Measurements from ENCODE around the gene NGF.

NGF gene

DNA sequence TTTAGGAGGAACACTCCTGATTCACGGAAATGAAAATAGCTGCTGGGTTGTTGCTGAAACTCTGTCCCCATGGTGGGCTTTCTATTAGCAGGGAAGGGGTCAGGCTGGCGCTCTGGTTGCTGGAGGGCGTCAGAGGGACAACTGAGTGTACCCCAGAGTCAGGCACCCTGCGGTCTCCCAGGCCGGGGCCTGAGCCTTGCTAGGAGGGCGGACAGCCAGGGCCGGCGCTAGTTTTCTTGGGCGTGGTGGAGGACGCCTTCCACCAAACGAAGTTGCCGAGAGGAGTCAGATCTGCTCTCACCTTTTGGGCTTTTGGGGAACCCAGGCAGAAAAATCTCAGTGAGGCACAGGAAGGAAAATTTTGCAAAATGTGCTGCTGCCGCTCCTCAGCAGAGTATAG lies 54.8 kb downstream of the NGF start:
- DNase-seq (ENCODE audit: low read depth), result no peak
- no peak overlapping the region for H3K4me3 ChIP-seq (ENCODE audit: low read length)
- TF ChIP-seq, protein P1, sequence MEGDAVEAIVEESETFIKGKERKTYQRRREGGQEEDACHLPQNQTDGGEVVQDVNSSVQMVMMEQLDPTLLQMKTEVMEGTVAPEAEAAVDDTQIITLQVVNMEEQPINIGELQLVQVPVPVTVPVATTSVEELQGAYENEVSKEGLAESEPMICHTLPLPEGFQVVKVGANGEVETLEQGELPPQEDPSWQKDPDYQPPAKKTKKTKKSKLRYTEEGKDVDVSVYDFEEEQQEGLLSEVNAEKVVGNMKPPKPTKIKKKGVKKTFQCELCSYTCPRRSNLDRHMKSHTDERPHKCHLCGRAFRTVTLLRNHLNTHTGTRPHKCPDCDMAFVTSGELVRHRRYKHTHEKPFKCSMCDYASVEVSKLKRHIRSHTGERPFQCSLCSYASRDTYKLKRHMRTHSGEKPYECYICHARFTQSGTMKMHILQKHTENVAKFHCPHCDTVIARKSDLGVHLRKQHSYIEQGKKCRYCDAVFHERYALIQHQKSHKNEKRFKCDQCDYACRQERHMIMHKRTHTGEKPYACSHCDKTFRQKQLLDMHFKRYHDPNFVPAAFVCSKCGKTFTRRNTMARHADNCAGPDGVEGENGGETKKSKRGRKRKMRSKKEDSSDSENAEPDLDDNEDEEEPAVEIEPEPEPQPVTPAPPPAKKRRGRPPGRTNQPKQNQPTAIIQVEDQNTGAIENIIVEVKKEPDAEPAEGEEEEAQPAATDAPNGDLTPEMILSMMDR (conservative IDR thresholded peaks at IDR 0.05; ENCODE audit: low read length), result no peak

DNA sequence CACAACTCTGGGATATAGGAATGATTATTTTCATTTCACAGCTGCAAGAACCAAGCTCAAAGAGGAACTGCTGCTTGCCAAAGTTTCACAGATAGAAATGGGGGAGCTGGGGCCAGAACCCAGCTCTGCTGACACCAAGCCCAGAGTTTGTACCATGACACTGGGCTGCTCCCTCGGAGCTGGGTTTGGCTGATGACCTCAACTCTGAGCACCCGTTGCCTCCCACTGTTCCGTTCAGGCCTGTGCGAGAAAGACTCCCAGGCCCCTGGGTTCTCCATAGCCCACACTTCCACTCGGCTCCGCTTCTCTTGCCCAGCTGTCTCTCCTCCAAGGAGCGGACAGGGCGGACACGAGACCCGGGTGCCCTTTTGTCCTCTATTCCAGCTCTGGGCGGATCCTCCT lies 55.2 kb downstream of the NGF start:
- peak; percentile 46 for DNase-seq (ENCODE audit: low read depth)
- no peak overlapping the region for H3K4me3 ChIP-seq (ENCODE audit: low read length)
- TF ChIP-seq, protein P1 (conservative IDR thresholded peaks at IDR 0.05; ENCODE audit: low read length), result no peak

DNA sequence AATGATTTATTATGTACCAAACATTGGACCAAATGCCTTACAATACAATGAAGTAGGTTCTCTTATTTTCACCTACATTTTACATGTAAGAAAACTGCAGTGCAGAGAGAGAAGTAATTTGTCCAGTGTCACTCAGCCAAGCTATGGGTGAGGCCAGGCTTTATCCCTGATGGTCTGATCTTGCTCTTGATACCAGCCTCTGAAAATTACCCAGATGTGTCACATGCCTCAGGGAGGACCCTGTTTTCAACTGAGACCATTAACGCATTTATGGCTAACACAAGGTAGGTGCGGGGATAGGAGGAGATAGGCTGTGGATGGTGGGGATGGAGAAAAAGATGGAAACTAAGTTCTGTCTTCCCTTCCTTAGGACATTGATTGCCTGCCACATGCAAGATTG lies 56.9 kb downstream of the NGF start:
- peak overlapping the region; percentile 8; the same call in 1 of the 2 replicates for H3K4me3 ChIP-seq (ENCODE audit: low read length)
- DNase-seq (ENCODE audit: low read depth), result no peak
- TF ChIP-seq, protein P1 (conservative IDR thresholded peaks at IDR 0.05; ENCODE audit: low read length), result no peak

DNA sequence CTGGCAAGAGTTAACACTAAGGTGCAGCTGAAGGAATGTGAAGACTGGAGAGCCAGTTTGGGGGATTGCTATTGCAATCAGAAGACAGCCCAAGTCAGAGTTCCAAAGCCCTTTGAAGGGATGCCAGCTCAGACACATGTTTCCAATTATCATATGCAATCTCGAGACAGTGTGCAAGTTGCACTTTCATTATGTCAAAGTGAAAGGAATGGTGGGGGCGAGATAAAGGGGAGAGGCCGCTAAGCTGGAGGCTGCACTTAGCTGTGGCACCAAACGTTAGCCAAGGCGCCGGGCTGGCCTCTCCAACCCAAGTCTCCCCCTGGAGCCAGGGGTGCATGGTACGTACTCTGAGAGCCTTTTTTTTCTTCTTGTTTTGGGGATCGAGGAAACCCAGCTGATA lies 58.0 kb downstream of the NGF start:
- peak; percentile 93 for DNase-seq (ENCODE audit: low read depth)
- H3K4me3 ChIP-seq (ENCODE audit: low read length), result peak overlapping the region; percentile 50
- TF ChIP-seq, protein P1 (conservative IDR thresholded peaks at IDR 0.05; ENCODE audit: low read length), result no peak; the same call in 1 of the 2 replicates

DNA sequence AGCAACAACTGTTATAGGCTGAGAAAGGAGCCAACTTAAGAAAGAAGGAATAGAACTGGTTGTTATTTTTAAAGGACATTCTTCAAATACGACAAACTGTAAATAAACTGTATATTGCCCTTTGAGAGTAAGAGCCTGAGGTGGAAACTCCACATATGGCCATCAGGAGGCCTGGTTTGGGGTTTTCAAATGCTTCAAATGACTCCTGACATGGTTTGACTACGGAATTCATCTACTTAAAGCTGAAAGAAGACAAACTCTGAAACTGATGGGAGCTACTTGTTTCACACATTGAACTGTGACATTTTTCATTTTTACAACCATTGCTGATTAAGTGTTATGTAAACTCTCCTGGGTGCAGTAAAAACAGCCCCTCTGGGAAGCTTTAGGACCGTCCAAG lies 59.8 kb downstream of the NGF start:
- TF ChIP-seq, protein P1 (conservative IDR thresholded peaks at IDR 0.05; ENCODE audit: low read length), result peak; percentile 10; the same call in 1 of the 2 replicates
- no peak for DNase-seq (ENCODE audit: low read depth)
- H3K4me3 ChIP-seq (ENCODE audit: low read length), result no peak overlapping the region

DNA sequence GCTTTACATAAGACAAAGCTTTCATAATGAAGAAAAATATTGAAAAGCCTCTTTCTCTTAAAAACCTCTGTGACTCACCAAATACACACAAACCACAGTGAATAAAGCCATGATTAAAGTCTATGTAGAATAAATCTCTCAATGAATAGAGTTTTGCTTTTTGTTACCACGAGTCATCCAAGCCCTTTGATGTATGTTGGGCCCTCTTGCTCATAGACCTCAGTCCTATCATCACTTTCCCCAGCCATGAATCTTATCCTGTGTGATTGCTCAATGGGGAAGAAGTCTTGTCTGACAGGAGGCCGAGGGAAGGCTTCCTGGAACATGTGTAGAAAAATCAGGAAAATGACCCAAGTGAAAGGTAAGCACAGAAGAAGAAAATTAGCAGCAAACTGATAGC lies 60.8 kb downstream of the NGF start:
- no peak overlapping the region for H3K4me3 ChIP-seq (ENCODE audit: low read length)
- TF ChIP-seq, protein P1 (conservative IDR thresholded peaks at IDR 0.05; ENCODE audit: low read length), result no peak
- DNase-seq (ENCODE audit: low read depth), result peak; percentile 97

DNA sequence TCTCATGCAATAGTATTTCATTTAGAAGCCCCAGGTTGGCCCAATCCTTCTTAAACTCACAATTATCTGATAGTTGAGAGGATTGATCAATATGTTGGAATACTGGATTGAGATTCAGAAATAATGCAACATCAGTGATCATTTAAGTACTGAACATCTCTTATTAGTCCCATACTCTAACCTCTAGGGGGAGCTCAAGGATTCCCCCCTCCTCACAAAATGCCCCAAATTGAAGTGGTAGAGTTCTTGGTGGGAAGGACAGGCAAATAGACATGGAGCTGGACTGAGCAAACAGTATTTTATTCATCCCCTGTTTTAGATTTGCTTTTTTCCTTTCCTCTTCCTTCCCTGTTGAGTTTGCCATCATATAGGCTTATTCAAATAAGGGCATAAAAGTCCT lies 62.8 kb downstream of the NGF start:
- no peak for DNase-seq (ENCODE audit: low read depth)

More for the DNA sequence above, 62.8 kb downstream of the NGF start:
- no peak overlapping the region for H3K4me3 ChIP-seq (ENCODE audit: low read length)
- TF ChIP-seq, protein P1 (conservative IDR thresholded peaks at IDR 0.05; ENCODE audit: low read length), result peak; percentile 42

Data from AG10803 (cell line).